Stimulated activated CD8-positive, alpha-beta memory T cell treated with anti-CD3 and anti-CD28 coated beads, Interleukin-15, amount 100 ng/mL, for 4 hours (primary cell): ENCODE data around the gene PPP1R18.
"Not testable (repeated sequence)": the region's sequence is repeated elsewhere in the genome, so short reads cannot be mapped to it uniquely, and the experiment has no call there.

Experiments used
- DNase-seq, 2 donors: peaks; one replicate each; pipeline ENCODE4 v3.0.0-alpha.2; 2020; ENCODE audit warnings: low read depth in 2 of 2

PPP1R18 gene

DNA sequence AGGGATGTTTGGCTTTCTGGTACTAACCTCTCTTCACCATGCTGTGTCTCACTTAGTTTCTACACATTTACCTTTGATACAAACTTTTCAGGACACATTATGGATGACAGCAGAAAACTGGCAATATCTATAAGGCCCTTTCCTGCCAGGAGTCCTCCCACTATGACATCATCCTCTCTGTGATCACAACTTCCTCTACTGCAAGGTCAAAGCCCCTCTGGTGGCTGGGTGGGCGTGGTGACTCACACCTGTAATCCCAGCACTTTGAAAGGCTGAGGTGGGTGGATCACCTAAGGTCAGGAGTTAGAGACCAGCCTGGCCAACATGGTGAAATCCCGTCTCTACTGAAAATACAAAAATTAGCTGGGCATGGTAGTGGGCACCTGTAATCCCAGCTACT lies 20.1 kb downstream of the PPP1R18 start:
- DNase-seq = not testable (repeated sequence)

DNA sequence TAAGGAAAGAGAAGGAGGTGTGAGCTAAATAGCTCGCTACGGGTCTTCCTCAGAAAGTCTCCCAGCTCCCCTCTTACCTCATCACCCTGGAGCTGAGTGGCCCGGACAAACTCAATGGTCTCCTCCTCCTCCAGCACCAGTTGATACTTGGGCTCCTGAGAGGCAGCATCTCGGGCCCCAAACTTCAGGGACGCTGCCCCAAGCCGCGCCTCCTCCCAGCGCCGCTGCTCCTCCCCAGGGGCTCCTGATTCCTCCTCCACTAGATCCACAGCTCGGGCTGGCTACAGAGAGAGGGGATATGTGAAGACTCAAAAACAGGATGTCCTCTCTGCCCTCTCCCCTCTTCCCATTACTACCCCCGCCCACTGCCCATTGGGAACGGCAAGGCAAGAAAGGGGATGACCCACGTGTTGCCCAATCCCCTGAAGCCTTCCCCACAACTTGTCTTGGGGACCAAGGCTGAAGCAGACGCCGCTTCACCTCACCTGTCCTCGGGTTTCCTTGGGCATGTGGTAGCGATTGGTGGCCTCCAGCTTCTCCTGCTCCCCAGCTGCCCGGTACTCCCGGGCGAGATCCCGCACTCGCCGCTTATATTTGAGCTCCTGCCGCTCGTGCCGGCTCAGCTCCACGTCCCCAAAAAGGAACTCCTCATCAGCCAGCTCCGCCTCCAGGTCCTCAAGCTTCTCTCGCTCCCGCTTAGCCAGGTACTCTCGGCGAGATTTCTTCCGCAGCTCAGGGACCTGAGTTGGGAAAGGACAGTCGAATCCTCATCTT lies 21.3 kb downstream of the PPP1R18 start:
- no peak for DNase-seq

DNA sequence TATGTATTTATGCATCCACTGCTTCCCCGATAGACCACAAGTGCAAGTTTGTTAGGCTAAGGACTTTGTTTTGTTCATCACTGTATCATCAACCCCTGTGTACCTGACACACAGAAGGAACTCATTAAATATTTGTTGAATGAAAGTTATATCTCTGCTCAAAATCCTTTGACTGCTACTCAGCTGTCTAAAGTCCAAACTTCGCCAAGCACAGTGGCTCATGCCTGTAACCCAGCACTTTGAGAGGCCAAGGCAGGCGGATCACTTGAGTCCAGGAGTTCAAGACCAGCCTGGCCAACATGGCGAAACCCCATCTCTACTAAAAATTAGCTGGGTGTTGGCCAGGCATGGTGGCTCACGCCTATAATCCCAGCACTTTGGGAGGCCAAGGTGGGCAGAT lies 28.5 kb downstream of the PPP1R18 start:
- DNase-seq = not testable (repeated sequence)

DNA sequence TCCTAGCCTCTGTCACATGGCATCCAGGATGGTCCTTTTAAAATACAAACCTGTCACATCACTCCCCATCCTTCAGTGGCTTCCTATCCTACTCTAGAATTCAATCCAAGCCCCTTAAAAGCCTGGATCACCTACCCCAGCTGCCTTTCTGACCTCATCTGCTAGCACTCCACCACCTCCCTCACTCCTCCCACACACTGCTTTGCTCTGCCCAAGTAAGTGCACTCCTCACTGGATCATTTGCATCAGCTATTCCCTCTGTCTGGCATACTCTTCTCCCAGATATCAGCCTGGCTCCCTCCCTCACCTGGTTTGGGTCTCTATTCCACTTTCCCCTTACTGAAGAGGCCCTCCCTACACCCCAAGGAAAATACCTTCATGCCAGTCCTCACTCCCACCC lies 29.0 kb downstream of the PPP1R18 start:
- DNase-seq = no peak

DNA sequence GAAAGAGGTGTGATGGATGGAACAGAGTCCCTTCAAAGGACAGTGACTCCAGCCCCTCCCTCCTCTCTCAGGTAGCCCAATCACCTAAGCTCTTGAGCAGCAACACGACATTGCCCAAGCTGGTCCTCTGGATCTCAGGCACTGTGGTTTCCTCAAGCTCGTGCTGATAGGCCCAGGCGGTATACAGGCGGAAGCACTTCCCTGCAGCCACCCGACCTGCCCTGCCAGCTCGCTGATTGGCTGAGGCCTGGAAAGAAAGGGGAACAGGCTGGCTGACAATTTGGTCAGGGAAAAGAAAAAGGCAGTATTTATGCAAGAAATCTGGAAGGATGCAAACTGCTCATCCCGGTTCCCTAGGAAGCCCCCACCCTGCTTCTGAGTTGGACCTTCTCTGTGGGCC lies 29.9 kb downstream of the PPP1R18 start:
- DNase-seq = no peak

DNA sequence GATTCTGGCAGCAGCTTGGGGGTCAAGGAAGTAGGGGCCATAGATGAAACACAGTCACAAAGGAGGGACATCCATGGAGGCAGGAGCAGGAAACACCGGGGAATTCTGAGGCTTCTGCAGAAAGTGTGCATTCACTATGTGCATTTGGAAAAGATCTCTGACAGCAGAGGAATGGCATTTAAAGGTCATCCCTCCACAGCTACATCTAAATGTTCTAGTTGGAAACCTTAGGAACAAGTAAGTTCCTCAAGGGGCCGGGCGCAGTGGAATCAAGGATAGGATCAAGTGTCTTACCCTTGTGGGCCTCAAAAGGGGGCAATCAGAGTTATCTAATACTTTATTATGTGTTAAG lies 30.7 kb downstream of the PPP1R18 start:
- no peak for DNase-seq

DNA sequence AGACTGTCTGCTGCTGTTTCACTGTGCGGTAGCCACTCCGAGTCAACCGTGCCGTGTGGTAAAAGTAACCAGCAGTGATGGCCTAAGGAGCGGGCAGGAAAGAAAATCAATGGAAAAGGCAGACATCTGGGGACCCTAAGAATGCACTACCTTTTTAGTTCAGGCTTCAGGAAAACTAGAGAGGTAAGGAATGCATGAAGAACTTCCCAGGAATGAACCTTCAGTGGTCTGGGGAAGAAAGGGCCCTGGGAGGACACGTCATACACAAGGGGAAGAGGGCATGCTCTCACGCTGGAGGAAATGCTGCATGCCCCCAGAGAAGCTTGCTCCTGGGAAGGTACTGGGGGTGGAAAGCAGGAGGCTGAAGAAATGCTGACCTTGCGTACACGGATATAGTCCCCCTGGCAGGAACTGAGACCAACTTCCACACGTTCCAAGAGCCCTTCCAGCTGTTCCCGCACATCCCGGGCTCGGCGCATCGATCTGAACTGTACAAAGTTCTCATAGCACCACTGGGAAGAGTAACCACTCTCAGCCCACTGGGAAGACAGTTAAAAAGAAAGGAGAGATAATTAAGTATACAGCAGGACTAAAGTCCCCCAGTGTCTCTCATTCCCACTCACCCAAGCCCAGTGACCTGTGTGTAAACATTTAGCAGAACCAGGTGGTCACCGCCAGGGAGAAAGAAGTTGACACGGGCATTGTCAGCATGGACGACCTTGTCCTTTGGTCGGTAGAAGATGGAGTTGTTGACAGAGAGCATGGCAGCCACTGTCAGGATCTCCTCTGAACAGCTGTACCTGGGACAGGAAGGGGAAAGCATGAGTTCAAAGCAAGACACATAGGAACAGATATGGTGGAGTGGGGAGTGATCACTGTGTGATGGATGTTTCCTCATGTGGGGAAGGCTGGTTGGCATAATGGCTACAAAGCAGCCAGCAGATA lies 31.4 kb downstream of the PPP1R18 start:
- DNase-seq = no peak

DNA sequence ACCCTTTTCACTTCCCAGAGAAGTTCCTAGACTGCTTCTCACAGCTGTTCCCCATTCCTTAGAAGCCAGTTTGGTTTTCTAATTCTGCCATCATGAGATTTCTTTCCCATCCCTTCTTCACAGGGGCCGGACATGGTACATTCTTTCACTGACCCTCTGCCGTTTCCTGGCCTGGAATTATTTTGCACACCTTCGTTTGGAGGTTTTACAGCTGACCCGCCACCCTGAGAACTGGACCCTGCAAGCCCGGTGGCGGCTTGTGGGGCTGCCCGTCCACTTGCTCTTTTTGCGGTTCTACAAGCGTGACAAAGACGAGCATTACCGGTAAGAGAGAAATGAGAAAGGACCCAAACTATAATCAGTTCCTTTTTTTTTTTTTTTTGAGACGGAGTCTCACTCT lies 35.3 kb downstream of the PPP1R18 start:
- DNase-seq = no peak

DNA sequence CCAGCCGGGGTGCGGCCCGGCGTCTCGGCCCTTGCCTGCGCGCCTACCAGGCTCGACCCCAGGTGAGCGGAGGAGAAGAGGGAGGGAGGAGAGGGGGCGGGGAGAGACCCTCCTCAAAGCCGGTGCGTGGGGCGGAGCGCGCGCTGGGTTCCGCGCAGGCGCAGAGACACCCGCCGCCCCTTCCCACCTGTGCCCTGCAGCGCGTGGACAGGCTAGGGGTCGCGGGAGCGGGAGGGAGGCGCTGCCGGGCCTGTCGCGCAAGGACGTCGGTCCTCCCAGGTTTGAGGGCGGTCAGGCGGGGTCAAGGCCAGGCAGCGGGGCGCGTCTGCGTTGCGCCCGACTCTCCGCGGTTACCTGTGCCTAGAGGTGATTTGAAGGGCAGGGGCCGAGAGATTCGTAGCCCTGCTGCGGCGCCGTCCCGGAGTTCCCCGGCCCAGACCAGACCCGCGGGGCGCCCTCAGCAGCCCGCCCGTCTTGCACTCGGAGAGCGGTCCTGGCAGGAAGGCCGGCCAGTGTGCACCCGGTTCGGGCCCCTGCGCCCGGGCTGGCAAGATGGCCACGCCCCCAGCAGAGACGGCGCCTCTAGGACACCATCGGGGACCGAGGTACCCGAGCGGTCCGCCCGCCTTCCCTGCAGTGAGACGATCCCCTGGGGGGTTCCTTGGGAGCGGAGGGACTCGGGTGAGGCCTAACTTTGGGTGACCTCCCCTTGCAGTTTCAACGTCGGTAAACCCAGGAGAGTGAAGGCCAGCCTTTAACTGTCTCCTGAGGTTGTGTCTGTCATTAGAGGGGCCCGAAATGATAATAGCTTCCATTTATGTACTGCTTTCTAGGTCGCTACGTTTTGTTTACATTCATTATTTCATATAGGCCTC lies 39.0 kb downstream of the PPP1R18 start:
- peak; percentile 48 to 50 for DNase-seq

DNA sequence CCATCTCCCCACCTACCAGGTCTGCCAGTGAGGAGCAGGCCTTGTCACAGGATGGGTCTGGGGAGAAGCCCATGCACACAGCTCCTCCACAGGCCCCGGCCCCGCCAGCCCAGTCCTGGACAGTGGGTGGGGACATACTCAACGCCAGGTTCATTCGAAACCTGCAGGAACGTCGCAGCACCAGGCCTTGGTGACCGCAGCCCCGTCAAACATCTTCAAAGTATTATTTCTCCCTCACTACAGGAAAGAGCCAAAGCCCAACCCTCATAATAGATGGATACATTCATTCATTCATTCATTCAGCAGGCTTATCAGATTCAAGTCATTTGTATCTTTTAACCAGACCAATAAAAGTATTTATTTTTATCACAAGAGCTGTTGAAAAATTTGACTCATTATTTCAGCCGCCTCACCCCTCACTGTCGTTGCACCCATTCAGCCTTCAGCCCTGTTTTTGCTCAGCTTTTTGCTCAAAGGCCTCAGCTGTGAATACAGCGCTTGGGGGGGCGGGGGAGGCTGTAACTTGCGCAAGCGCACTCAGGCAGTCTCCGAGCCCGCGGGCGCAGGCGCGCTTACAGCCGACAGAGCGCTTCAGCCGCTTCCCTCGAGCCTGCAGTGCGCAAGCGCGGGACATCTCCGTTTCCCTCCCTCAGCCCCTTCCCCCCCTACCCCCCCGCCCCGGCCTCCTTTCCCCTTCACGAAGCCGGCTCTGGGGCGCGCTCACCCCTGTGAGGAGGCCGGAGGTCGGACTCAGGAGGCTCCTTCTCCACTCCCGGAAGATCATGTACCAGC lies 39.8 kb downstream of the PPP1R18 start, which contains the start of gene C6orf136:
C6orf136 (plus strand) TSS at position 684 of the 792 bp plus-strand sequence; CDS start at position 783, 99 bp downstream.
- peak; percentile 87 to 88 for DNase-seq

DNA sequence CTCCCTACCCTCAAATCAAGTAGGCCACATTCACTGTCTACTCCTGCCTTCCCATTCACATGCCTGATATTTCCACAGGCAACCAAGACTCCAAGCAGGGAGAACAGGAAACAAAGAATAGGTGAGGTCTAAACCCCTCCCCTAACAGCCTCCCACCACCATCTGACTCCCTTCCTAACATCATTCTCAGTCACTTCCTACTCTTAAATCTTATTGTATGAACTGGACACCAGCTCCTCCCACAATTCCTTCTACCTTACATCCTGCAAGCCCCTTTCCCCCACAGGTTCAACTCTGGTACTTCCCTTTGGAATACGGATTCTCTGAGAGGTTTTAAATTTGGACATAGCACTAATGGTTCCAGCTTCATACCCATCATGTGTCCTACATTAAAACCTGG lies 40.5 kb downstream of the PPP1R18 start:
- no peak for DNase-seq

DNA sequence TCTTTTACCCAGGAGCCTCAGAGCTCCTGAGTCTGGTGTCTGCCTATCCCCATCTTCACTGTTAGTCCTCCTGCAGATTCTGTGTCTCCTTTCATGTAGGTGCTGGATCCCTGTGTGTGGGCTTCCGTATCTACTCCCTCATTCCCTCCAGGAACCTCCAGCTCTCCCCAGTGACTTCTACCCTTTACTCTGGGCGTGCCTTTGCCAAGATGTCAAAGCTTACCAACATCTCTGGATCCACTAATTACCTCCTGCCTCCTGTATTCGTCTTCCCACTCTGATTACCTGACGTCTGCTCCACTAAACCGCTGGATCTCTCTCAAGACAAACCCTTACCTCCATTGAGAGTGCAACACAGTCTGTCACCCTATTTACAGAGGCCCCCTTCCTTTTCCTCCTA lies 41.7 kb downstream of the PPP1R18 start:
- DNase-seq = no peak

DNA sequence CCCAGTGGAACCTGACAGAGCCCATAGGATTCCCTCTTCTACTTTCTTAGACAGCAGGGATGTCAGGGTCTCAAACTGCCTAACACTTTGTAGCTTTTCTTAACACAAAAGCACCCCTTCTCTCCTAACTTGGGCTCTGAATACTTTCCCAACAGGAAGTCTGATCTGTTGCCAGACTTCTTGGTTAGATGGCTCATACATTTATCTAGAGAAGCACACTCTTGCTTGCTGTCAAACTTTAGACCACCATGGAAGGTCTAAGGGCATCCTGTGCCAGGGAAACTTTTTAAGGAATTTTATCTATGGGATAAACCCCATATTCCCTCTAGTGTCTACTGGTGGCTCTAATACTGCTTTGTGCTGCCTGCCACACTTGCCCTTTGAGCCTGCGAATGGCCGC lies 42.8 kb downstream of the PPP1R18 start:
- no peak for DNase-seq

DNA sequence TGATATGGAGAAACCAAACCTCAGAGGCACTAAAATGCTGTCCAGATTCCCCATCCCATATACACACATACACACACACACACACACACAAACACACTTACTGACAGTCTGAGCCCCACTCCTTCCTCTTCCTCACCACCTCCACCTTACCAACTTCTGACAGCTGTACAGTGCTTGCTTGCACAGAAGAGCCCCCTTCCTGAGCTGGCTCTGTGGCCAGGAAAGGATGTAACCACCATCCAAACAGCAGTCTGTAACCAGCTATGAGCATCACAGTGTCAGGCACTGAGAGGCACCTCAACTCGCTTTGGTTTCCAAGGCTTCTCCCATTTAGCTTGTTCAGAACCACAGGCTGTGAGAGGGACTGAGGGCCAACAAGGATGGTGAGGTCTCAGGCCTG lies 45.4 kb downstream of the PPP1R18 start:
- DNase-seq = no peak

DNA sequence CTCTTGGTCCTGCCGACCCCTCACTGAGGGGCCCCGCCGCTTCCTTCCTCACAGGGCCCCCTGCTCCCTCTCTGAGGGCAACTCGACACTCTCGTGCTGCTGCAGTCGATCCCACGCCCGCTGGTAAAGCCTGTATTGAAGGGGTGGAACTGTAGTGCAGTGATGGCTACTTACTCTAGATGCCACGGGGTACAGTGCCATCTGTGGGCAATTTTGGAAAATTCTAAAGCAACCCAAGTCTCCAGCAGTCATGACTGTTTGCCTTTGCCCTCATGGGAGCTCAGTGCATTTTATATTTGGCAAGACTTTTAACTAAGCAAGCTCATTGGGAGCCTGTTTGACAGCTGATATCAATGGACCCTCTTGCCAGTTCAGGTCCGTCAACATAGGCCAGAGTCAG lies 46.0 kb downstream of the PPP1R18 start:
- no peak for DNase-seq

DNA sequence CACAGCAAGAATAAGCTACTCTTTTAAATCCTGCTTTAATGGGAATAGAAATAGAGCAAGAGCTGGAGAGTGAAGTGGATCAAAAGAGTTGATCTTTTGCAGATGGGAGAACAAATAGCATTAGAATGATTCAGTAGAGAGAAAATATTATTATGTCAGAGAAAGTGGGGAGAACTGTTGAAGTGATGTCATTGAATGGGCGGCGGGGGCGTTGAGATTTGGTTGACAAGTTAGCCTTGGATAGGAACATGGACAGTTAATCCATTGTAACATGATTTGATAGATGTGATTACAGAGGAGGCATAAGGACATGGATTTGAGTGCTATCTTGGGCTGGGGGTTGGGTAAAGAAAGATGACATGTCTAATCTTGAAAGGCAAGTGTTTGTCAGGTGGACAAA lies 50.6 kb downstream of the PPP1R18 start:
- no peak for DNase-seq

DNA sequence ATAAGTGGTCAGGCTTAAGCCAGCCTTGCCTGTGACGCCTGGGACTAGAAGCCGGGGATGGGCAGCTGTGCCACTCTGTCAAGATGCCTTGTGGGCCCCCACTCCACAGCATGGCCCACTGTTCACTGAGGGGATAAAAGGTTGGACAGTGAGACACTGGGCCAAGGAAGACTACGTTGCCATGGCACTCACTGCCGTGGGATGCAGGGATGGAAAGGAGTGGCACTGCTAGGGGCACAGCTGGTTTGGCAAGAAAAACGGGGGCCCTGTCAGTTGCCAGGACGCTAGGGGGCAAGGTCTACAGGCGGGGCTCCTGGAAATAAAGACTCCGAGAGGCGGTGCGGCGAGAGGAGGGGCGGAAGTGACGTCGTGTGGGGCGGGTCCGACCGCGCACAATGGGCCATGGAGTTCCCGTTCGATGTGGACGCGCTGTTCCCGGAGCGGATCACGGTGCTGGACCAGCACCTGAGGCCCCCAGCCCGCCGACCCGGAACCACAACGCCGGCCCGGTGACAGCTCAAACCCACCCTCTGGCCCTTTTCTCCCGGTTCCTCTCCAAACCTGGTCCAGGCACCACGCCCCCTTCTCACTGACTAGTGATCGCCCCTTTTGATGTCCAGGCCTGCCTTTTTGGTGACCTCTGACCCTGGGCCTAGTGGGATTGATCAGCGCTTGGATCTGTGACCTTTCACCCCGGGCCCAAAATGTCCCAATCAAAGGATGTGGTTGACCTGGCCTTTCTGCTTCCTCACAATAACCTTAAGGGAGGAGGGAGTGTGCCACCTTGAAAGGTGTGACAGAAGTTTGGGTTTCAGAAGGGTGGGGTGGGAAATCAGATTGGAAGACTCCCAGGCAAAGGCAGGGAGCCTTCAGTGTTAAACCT lies 59.7 kb downstream of the PPP1R18 start, which contains the start of gene ATAT1:
ATAT1 (plus strand) TSS at position 391 of the 883 bp plus-strand sequence.
- peak; percentile 77 to 78 for DNase-seq
